Measurements from ENCODE around the gene SLC6A11.

DNA sequence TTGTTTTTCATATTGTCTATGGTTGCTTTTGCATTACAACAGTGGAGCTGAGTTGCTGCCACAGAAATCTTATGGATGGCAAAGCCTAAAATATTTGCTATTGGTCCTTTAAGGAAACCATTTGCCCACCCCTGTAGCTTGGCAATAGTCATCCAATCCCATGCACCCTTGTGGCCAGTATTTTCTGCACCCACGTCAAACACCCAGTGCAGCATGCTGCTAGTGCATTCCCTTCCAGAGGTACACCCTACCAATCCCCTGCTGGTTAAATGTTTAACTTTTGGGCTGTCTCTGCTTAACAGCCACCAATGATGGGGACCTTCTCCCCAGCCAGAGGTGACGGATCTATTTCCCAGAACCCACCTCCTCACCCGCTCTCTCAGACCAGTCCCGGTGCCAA lies 23.8 kb upstream of the SLC6A11 start:
- TF ChIP-seq, protein P1, sequence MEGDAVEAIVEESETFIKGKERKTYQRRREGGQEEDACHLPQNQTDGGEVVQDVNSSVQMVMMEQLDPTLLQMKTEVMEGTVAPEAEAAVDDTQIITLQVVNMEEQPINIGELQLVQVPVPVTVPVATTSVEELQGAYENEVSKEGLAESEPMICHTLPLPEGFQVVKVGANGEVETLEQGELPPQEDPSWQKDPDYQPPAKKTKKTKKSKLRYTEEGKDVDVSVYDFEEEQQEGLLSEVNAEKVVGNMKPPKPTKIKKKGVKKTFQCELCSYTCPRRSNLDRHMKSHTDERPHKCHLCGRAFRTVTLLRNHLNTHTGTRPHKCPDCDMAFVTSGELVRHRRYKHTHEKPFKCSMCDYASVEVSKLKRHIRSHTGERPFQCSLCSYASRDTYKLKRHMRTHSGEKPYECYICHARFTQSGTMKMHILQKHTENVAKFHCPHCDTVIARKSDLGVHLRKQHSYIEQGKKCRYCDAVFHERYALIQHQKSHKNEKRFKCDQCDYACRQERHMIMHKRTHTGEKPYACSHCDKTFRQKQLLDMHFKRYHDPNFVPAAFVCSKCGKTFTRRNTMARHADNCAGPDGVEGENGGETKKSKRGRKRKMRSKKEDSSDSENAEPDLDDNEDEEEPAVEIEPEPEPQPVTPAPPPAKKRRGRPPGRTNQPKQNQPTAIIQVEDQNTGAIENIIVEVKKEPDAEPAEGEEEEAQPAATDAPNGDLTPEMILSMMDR (conservative IDR thresholded peaks at IDR 0.05; ENCODE audit: low read length): no peak
- TF ChIP-seq EZH2phosphoT487 (IDR thresholded peaks at IDR 0.05; ENCODE audit: borderline replicate concordance, low read depth, low read length): no peak

Data from OCI-LY7 (cell line).